NT2/D1 (cell line): Measurements from ENCODE around the gene ALDH3B1.
A peak's percentile ranks its signal among the peaks of the same experiment; 100 is the strongest.

Source experiments
- DNase-seq: peaks from one replicate; pipeline ENCODE4 v3.0.0-alpha.2; 2011; ENCODE audit warnings: low read depth, low spot score
- H3K27me3 ChIP-seq: 2 replicates; pipeline ENCODE4 v1.6.0; 2011; ENCODE audit warnings: mild to moderate bottlenecking; ENCODE audit not compliant: insufficient read length, insufficient read depth
- H3K36me3 ChIP-seq: 2 replicates; pipeline ENCODE4 v1.6.1; 2011; ENCODE audit warnings: mild to moderate bottlenecking, low read length, mixed read lengths; ENCODE audit not compliant: insufficient read depth, insufficient read length
- H3K4me1 ChIP-seq: 2 replicates; pipeline ENCODE4 v1.5.1; 2011; ENCODE audit not compliant: insufficient read depth, insufficient read length
- H3K4me3 ChIP-seq: 2 replicates; pipeline ENCODE4 v1.5.1; 2011; ENCODE audit warnings: low read depth; ENCODE audit not compliant: insufficient read length
- H3K9ac ChIP-seq: 2 replicates; pipeline ENCODE4 v1.6.0; 2011; ENCODE audit warnings: low read depth; ENCODE audit not compliant: insufficient read length
- H3K9me3 ChIP-seq: 2 replicates; pipeline ENCODE4 v1.5.1; 2011; ENCODE audit warnings: mild to moderate bottlenecking, low read length; ENCODE audit not compliant: insufficient read depth
- SUZ12 ChIP-seq: IDR thresholded peaks from 2 replicates; pipeline ENCODE4 v1.6.1; 2011; ENCODE audit not compliant: insufficient read length, insufficient read depth; ENCODE audit errors: extremely low read depth
- YY1 ChIP-seq: IDR thresholded peaks from 2 replicates; pipeline ENCODE4 v1.6.1; 2011; ENCODE audit not compliant: insufficient read length, insufficient read depth
- ZNF274 ChIP-seq: IDR thresholded peaks from 2 replicates; pipeline ENCODE4 v1.6.1; 2011; ENCODE audit warnings: mild to moderate bottlenecking, low read depth, low read length

The ALDH3B1 gene

DNA sequence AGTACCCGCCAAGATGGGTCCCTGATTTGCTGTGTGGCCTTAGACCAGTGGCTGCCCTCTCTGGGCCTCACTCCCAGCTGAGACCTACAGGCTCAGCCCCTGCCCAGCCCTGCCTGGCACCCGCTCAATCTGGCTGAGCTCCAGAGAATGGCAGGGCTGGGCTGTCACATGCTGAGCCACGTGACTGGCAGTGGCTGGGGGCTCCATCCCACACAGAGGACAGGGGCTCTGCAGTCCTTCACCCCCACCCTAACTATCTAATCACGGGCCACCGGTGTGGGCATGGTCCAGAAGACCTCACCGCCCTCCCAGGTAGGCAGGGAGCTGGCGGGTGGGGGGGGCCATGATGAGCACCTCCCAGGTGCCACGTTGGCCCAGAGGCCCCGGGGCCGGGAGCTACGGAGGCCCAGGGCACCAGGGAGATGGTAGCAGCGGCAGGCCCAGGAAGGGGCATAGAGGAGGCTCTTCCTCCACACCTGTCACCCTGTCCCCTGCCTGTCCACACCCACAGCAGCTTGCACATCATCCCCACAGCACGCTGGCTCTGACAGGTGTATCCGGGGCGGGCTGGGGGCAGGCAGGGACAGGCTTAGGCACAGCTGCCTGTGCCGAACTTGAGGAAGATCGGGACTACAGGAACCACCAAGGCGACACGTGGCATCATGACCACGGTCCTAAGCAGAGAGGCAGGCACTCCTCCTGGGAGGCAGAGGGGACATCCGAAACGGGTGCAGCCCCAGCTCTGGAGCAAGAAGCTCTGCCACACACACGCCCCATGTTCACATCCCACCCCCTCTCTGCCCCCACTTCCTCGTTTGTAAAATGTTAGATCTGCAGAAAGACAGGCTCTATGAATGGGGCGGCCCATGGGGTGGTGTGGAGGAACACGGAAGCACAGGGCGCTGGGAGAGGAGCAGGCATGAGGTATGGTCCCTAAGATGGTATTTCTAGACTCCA, 1.5 kb upstream of the ALDH3B1 start:
- Histone ChIP-seq H3K36me3 (no peaks in the 10 kb centered on the region), H3K9ac (peak overlapping the region; percentile 51), H3K4me3 (no peak overlapping the region), H3K4me1 (peaks cover 38% of the 10 kb centered on the region), H3K9me3 (no peaks in the 10 kb centered on the region), H3K27me3 (peaks cover 3% of the 10 kb centered on the region)
- DNase-seq: no peak
- TF ChIP-seq YY1 (no peak), SUZ12 (no peak), ZNF274 (no peak)

DNA sequence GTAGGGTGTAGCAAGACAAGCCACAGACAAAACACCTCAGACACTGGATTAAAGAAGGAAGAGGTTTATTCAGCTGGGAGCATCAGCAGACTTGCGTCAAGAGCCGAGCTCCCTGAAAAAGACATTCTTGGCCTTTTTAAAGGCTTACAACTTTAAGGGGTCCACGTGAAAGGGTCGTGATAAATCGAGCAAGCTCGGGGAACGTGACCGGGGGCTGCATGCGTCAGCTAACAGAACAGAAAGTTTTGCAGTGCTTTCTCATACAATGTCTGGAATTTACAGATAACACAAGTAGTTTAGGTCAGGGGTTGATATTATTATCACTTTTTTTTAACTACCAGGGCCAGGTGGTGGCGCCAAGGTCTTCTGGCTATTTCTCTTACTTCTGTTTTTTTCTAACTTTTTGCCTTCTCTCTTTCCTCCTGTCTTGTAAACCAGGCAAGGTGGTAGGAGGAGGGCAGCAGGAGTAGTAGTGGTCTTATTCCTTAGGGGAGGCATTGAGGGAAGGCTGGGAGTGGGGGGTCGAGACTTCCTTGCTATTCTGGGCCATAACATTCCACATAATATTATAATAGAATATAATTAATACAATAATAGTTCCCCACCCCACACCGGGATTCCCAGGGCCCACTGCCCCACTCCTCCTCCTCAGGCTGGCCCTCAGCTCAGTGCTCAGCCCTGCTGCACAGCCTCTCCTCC, 587 bp upstream of the ALDH3B1 start:
- no peak for DNase-seq
- no peak for TF ChIP-seq ZNF274

DNA sequence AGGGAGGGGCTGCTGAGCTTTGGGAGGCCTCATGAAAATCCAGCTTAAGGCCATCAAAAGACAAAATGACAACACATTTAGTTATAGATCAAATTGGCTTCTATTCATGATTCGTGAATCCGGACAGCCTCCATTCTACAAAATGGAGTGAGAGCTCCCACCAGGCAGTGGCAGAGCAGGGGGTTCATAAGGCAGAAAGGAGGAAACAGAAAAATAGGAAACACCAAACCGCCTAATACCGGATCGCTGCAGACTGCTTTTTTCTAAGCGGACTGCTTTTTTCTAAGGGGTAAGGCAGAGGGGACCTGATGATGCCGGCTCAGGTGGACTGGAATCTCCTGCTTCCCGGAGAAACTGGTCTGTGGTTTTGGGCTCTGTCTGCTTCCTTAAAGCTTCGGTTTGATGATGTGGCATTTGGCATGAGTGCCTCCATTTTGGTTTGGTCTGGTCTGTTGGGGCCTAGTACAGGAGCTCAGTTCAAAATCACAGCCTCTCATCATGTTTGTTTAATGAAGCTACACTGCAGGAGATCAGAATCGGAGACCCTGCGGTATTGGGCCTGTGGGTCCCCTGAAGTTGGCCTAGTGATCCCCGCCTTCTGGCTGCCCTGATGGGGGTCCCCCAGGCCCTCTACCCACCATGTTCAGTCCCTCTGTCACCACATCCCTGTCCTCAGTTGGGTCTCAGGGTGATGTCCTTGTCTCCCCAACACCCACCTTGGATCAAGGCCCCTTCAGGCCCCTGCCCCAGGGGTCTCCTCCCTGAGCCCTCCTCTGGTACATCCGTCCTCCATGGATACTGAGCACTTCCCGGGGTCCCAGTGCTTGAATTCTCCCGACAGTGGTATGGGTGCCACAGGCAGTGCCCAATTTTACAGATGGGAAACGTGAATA, 1.2 kb downstream of the ALDH3B1 start:
- Histone ChIP-seq H3K9ac (peak overlapping the region; percentile 39), H3K4me1 (peaks cover 48% of the 10 kb centered on the region), H3K36me3 (no peaks in the 10 kb centered on the region), H3K4me3 (peak overlapping the region; percentile 35), H3K27me3 (no peaks in the 10 kb centered on the region), H3K9me3 (no peaks in the 10 kb centered on the region)
- no peak for DNase-seq
- TF ChIP-seq SUZ12 (no peak), ZNF274 (no peak), YY1 (no peak)

More for the DNA sequence above, 587 bp upstream of the ALDH3B1 start:
- Histone ChIP-seq H3K4me3 (no peak overlapping the region), H3K9me3 (no peaks in the 10 kb centered on the region), H3K36me3 (no peaks in the 10 kb centered on the region), H3K9ac (peak overlapping the region; percentile 89), H3K4me1 (peaks cover 41% of the 10 kb centered on the region), H3K27me3 (no peaks in the 10 kb centered on the region)

GRCh38 chr11:68012044-68012842, 2.1 kb downstream of the ALDH3B1 start:
- DNase-seq: no peak
- peak overlapping the region; percentile 39 for H3K9ac ChIP-seq
- no peaks in the 10 kb centered on the region for H3K27me3 ChIP-seq
- no peak overlapping the region for H3K4me3 ChIP-seq
- no peaks in the 10 kb centered on the region for H3K9me3 ChIP-seq
- peaks cover 58% of the 10 kb centered on the region for H3K4me1 ChIP-seq
- H3K36me3 ChIP-seq: no peaks in the 10 kb centered on the region
- TF ChIP-seq YY1 (no peak), ZNF274 (no peak), SUZ12 (no peak)

DNA sequence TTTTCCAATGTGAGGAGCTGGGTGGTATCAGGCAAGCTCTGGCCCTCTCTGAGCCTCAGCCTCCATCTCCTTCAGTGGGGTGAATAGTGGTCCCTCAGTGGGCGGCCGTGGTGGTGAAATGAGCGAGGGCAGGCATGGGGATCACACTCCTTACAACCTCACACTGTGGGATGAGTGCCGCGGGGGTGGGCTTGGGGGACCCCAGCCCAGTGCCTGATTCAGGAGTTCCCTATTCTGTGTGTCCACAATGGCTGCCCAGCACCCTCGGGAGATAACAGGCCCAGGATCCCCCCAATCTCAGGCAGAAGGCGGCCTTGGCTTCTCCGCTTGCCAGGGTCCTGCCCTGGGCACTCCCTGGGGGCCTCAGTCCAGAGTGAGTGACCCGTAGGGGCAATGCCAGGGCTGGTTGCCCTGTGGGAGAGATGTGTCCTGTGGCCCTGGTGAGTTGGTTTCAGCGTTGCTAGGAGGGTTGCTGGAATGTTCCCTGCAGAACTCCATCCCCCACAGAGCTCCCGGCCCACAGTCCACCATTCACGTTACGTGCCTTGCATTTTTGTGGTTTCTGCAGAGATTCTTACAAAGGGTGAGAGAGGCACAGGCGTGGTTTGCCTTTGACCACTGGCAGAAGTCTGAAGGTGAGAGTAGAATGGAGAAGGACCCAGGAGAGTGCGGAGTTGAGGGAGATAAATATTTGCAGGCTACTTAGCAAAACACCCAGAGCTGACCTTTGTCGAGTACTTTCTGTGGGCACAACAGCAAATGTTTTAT, 2.9 kb downstream of the ALDH3B1 start:
- Histone ChIP-seq H3K4me1 (peaks cover 60% of the 10 kb centered on the region), H3K36me3 (no peaks in the 10 kb centered on the region), H3K4me3 (no peak overlapping the region), H3K9me3 (no peaks in the 10 kb centered on the region), H3K27me3 (no peaks in the 10 kb centered on the region), H3K9ac (peak overlapping the region; percentile 46)
- TF ChIP-seq YY1 (no peak), ZNF274 (no peak), SUZ12 (no peak)
- DNase-seq: peak; percentile 48

DNA sequence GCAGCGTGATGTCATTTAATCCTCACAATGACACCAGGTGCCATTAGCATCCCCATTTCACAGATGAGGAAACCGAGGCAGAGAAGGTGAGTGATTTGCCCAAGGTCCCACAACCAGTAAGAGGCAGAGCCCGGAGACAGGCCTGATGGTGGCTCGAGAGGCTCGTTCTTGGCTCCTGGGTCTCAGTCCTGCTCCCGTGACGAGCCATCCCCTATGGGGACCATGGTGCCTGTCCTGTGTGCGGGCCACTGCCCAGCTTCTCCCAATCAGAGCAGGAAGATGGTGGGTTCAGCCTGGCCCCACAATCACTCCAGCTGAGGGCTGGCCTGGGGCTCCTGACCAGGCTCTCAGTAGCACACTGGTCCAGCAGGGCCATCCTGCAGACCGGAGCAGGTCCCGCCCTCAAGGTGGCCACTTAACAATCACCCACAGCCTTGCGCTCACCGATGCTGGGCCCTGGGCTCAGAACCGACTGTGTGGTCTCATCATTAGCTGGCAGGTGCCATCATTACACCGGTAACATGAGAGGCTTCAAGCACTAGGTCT, 3.6 kb downstream of the ALDH3B1 start:
- TF ChIP-seq YY1 (no peak), ZNF274 (no peak), SUZ12 (no peak)
- H3K9ac ChIP-seq: peak overlapping the region; percentile 46
- H3K4me3 ChIP-seq: no peak overlapping the region
- no peaks in the 10 kb centered on the region for H3K36me3 ChIP-seq
- H3K27me3 ChIP-seq: no peaks in the 10 kb centered on the region
- peaks cover 63% of the 10 kb centered on the region for H3K4me1 ChIP-seq
- H3K9me3 ChIP-seq: no peaks in the 10 kb centered on the region
- no peak for DNase-seq
